Suprapubic skin (tissue), 4 donors: ENCODE measurements around the gene SLC9A2.

Source experiments
- CTCF ChIP-seq, 2 donors: fragments of 200-600 bp in 1 of 2; fragments of 450-650 bp in 1 of 2; sonication (generic) in 1 of 2; IDR thresholded peaks; one replicate each; pipeline ENCODE4 v1.5.1; 2016 to 2019; ENCODE audit warnings: antibody characterized with exemption in 2 of 2, mild to moderate bottlenecking in 1 of 2, moderate library complexity in 1 of 2
- EP300 ChIP-seq: sonication (generic); formaldehyde crosslinking; IDR thresholded peaks from one replicate; pipeline ENCODE4 v1.6.1; 2017; ENCODE audit warnings: antibody characterized with exemption
- POLR2AphosphoS5 ChIP-seq, 3 donors: sonication (generic); formaldehyde crosslinking; IDR thresholded peaks; one replicate each; pipeline ENCODE4 v1.6.1; 2017; ENCODE audit warnings: antibody characterized with exemption in 3 of 3

DNA sequence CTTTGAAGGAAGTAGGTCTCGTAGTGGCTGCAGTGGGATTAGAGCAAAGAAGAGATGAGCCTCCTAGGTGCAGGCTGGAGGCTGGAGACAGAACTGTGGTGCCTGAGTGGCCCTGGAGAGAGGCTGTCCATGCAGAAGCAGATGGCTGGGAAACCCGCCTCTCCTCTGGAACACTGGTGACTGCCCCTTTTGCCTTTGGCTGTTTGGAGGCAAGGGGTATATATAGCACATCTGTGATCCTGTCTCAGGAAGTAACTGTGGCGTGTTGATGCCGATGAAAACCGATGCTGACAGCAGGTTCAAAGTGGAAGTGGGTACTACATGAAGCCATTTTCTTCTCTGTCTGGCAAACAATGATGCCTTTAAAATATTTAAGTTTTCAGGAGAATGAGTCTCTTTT, 43.5 kb downstream of the SLC9A2 start:
- TF ChIP-seq CTCF (IDR thresholded peaks at IDR 0.05) (no peak), POLR2AphosphoS5 (IDR thresholded peaks at IDR 0.05) (no peak), EP300 (no peak)
